Measurements from ENCODE around the gene VPS36.
"Not testable (repeated sequence)": the region's sequence is repeated elsewhere in the genome, so short reads cannot be mapped to it uniquely, and the experiment has no call there.

Gene VPS36

DNA sequence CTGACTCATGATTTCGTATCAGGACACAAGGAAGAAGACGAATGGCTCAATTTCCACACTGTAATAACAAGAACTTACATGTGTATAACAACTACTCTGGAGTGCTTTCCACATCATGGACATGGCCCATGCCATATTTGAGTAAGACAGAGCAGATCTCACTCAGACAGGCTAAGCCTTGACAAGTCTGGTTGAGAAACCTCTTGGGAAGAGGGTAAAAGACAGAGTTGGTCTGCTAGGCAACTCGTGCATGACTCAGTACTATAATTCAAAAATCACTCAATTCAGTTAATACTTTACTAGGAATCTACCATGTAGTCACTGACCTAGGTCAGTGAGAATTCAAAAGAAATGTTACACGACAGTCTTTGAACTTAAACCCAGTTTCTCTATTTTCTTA is 38.8 kb downstream of the VPS36 start:
- Mint-ChIP-seq H3K4me1 (ENCODE audit: low read depth) (peaks cover 5% of the 10 kb centered on the region), H3K27ac (no peak overlapping the region), H3K36me3 (ENCODE audit: low read depth) (peaks cover 37% of the 10 kb centered on the region), H3K9me3 (no peaks in the 10 kb centered on the region), H3K4me3 (no peak overlapping the region), H3K27me3 (ENCODE audit: low read depth) (no peaks in the 10 kb centered on the region)
- no peak for DNase-seq (ENCODE audit: low spot score)

DNA sequence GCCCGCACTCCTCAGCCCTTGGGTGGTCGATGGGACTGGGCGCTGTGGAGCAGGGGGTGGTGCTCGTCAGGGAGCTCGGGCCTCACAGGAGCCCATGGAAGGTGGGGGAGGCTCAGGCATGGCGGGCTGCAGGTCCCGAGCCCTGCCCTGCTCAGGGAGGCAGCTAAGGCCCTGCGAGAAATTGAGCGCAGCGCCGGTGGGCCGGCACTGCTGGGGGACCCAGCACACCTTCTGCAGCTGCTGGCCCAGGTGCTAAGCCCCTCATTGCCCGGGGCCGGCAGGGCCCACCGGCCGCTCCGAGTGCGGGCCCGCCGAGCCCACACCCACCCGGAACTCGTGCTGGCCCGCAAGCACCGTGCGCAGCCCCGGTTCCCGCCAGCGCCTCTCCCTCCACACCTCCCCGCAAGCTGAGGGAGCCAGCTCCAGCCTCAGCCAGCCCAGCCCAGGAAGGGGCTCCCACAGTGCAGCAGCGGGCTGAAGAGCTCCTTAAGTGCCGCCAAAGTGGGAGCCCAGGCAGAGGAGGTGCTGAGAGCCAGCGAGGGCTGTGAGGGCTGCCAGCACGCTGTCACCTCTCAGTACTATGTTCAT is 42.3 kb downstream of the VPS36 start:
- not testable (repeated sequence) for H3K4me3 Mint-ChIP-seq; H3K9me3 Mint-ChIP-seq; DNase-seq (ENCODE audit: low spot score); H3K27ac Mint-ChIP-seq
- Mint-ChIP-seq H3K4me1 (ENCODE audit: low read depth) (peaks cover 14% of the 10 kb centered on the region), H3K27me3 (ENCODE audit: low read depth) (peaks cover 15% of the 10 kb centered on the region), H3K36me3 (ENCODE audit: low read depth) (peaks cover 17% of the 10 kb centered on the region)

DNA sequence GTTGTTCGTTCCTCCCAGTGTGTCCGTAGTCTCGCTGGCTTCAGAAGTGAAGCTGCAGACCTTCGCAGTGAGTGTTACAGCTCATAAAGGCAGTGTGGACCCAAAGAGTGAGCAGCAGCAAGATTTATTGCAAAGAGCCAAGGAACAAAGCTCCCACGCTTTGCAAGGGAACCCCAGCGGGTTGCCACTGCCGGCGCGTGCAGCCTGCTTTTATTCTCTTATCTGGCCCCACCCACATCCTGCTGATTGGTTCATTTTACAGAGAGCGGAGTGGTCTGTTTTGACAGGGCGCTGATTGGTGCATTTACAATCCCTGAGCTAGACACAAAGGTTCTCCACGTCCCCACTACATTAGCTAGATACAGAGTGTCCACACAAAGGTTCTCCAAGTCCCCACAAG is 43.0 kb downstream of the VPS36 start:
- peaks cover 14% of the 10 kb centered on the region for H3K36me3 Mint-ChIP-seq (ENCODE audit: low read depth)
- not testable (repeated sequence) for H3K4me3 Mint-ChIP-seq; H3K27ac Mint-ChIP-seq; DNase-seq (ENCODE audit: low spot score); H3K9me3 Mint-ChIP-seq
- peaks cover 22% of the 10 kb centered on the region for H3K27me3 Mint-ChIP-seq (ENCODE audit: low read depth)
- H3K4me1 Mint-ChIP-seq (ENCODE audit: low read depth): peaks cover 14% of the 10 kb centered on the region

DNA sequence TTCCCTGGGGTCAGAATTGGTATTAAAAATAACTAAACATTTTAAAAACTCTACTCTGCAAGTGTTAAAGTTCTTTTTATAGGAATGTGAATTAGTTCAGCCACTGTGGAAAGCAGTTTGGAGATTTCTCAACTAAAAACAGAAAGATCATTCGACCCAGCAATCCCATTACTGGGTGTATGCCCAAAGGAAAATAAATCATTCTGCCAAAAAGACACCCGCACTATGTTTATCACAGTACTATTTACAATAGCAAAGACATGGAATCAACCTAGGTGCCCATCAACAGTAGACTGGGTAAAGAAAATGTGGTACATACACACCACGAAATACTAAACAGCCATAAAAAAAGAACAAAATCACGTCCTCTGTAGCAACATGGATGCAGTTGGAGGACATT is 43.8 kb downstream of the VPS36 start:
- Mint-ChIP-seq H3K4me1 (ENCODE audit: low read depth) (peaks cover 11% of the 10 kb centered on the region), H3K4me3 (peak overlapping the region; percentile 45), H3K27ac (no peak overlapping the region), H3K9me3 (no peaks in the 10 kb centered on the region), H3K27me3 (ENCODE audit: low read depth) (peaks cover 26% of the 10 kb centered on the region), H3K36me3 (ENCODE audit: low read depth) (peaks cover 10% of the 10 kb centered on the region)
- no peak for DNase-seq (ENCODE audit: low spot score)

DNA sequence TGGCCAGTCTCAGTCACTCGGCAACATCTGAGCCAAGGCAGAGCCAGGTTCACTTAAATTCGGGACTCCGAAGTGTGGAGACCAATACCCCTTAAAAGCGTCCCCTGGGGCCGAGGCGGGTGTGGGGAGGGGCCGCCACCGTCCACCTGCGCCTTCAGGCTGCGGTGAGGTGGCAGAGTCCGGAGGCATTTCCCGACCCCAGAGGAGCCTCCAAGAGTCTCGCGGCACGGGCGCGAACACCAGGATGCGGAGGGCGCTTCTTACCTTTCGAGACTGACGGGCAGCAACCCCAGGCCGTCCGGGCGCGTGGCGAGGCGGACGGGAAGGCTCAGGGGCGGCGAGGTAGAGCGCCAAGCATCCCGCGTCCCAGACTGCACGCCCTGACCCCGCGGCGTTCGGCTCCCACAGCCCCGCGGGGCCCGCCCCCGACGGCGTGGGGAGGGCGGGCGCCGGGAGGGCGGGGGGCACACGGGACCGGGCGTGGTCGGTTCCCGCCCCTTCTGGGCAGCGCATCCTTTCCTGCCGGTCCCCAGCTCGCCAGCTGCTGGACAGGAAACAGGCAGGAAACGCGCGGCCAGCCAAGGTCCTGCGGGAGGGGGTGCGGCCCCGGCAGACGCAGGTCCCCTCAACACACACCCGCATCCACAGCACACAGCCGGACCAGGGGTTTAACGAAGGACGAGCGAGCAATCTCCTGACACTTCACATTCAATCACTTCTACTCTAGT is 44.5 kb downstream of the VPS36 start, which contains the start of gene THSD1:
TSS of gene THSD1 (minus strand) at position 406 of the 728 bp plus-strand sequence. CDS start 3,572 bp downstream, outside the sequence.
- no peak within 1 kb of the TSS for H3K27ac Mint-ChIP-seq
- no peak for DNase-seq (ENCODE audit: low spot score)
- H3K4me1 Mint-ChIP-seq (ENCODE audit: low read depth): peaks cover 11% of the 10 kb centered on the region
- H3K27me3 Mint-ChIP-seq (ENCODE audit: low read depth): peaks cover 26% of the 10 kb centered on the region
- H3K4me3 Mint-ChIP-seq: peak within 1 kb of the TSS; percentile 74
- no peaks in the 10 kb centered on the region for H3K9me3 Mint-ChIP-seq
- peaks cover 6% of the 10 kb centered on the region for H3K36me3 Mint-ChIP-seq (ENCODE audit: low read depth)

DNA sequence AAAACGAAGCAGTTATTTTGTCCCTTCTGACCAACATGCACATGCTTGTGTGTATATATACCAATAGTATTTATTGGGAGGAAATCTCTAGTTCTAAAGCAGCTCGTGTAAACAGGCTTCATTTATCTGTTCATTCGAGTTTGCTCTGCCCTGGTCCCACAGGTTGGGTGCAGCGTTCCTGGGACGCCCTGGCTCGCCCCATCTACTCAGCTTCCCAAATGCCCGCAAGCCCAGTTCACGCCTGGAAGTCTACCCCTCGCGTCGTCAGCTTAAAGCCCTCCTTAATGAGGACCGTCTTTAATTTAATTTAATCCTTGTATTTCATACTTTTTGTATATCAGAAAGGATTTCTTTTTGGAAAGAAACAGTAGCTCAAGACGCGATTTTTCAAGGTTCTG is 45.1 kb downstream of the VPS36 start:
- no peak overlapping the region for H3K27ac Mint-ChIP-seq

DNA sequence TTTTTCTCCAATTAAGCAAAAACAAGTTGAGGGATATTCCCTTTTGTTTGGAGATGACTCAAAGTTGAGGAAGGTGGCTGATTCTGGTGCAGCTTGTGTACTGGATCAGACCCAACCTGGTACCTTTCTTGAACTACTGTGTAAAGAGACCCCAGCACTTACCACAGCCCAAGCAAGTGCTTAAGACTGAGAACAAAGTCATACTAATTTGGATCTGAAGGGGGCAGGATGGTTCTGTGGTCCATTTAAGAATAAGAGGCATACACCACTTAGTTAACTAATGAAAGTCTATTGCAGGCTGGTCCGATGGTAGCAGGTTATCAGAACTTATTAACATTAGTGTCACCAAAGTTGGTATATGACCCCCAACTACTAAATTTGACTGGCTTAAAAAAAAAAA is 50.7 kb downstream of the VPS36 start:
- peaks cover 22% of the 10 kb centered on the region for H3K27me3 Mint-ChIP-seq (ENCODE audit: low read depth)

More for the DNA sequence above, 45.1 kb downstream of the VPS36 start:
- no peaks in the 10 kb centered on the region for H3K9me3 Mint-ChIP-seq
- H3K4me3 Mint-ChIP-seq: peak overlapping the region; percentile 74
- H3K27me3 Mint-ChIP-seq (ENCODE audit: low read depth): peaks cover 26% of the 10 kb centered on the region
- no peak for DNase-seq (ENCODE audit: low spot score)
- peaks cover 6% of the 10 kb centered on the region for H3K36me3 Mint-ChIP-seq (ENCODE audit: low read depth)
- H3K4me1 Mint-ChIP-seq (ENCODE audit: low read depth): peaks cover 13% of the 10 kb centered on the region

DNA sequence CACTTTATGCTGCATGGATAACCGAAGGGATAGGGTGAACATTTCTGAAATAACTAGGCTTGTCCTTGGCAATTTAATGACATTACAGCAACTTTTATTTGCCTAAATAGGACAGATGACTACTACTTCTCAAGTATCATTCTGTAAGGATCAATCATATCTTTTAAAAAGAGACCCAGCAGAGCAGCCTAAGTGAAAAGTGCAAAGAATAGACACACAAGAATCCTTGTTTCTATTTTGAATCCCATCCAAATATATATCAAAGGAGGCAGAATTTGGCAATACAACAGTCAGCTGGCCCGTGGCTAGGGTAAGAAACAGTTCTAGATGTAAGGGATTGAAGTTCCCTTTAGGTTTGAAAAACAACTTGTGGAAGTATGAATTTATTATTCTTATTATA is 51.4 kb downstream of the VPS36 start:
- DNase-seq (ENCODE audit: low spot score): no peak
- no peak overlapping the region for H3K4me3 Mint-ChIP-seq
- H3K36me3 Mint-ChIP-seq (ENCODE audit: low read depth): no peaks in the 10 kb centered on the region
- H3K4me1 Mint-ChIP-seq (ENCODE audit: low read depth): peaks cover 2% of the 10 kb centered on the region
- H3K9me3 Mint-ChIP-seq: no peaks in the 10 kb centered on the region
- H3K27ac Mint-ChIP-seq: no peak overlapping the region
- peaks cover 16% of the 10 kb centered on the region for H3K27me3 Mint-ChIP-seq (ENCODE audit: low read depth)

More for the DNA sequence above, 50.7 kb downstream of the VPS36 start:
- Mint-ChIP-seq H3K4me1 (ENCODE audit: low read depth) (peaks cover 7% of the 10 kb centered on the region), H3K9me3 (no peaks in the 10 kb centered on the region), H3K36me3 (ENCODE audit: low read depth) (no peaks in the 10 kb centered on the region), H3K27ac (no peak overlapping the region), H3K4me3 (no peak overlapping the region)
- no peak for DNase-seq (ENCODE audit: low spot score)

DNA sequence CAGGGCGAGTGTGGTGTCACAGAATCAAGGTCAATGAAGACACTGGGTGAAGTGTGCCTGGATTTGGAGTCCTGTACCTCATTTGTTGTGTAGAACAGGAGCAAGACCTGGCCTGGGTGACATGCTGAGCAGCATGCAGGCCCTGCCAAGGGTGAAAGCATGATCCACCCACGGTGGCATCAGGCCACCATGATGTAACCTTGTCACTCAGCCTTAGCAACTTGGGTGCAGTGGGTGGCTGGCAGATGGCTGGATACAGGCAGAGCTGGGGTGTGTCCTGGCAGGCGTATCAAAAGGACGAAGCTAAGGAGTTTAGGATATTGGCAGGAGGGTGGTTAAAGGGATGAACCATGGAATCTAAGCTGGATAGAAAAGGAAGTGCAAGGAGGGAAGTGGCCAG is 54.7 kb downstream of the VPS36 start:
- Mint-ChIP-seq H3K27ac (no peak overlapping the region), H3K4me1 (ENCODE audit: low read depth) (peaks cover 2% of the 10 kb centered on the region), H3K36me3 (ENCODE audit: low read depth) (no peaks in the 10 kb centered on the region), H3K9me3 (no peaks in the 10 kb centered on the region), H3K4me3 (no peak overlapping the region), H3K27me3 (ENCODE audit: low read depth) (peaks cover 5% of the 10 kb centered on the region)
- DNase-seq (ENCODE audit: low spot score): no peak

DNA sequence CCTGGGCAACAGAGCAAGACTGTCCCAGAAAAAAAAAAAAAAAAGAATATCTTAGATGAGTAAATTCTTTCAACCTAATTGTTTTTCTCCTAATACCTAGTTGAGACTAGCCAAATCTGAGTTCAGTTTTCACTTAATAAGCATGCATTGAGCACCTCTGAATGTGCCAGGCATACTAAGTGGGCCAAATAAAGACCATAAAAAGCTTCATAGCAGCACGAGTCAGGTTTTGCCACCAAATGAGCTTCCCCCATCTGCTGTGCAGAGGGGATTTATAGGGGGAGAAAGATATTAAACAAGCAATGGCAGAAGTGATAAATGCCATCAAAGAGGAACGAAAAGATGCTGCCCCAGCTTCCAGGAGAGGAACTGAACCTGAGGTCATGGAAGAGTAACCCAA is 55.8 kb downstream of the VPS36 start:
- DNase-seq (ENCODE audit: low spot score): no peak
- no peak overlapping the region for H3K4me3 Mint-ChIP-seq
- peaks cover 3% of the 10 kb centered on the region for H3K27me3 Mint-ChIP-seq (ENCODE audit: low read depth)
- H3K4me1 Mint-ChIP-seq (ENCODE audit: low read depth): no peaks in the 10 kb centered on the region
- H3K9me3 Mint-ChIP-seq: no peaks in the 10 kb centered on the region
- H3K27ac Mint-ChIP-seq: no peak overlapping the region
- H3K36me3 Mint-ChIP-seq (ENCODE audit: low read depth): no peaks in the 10 kb centered on the region

DNA sequence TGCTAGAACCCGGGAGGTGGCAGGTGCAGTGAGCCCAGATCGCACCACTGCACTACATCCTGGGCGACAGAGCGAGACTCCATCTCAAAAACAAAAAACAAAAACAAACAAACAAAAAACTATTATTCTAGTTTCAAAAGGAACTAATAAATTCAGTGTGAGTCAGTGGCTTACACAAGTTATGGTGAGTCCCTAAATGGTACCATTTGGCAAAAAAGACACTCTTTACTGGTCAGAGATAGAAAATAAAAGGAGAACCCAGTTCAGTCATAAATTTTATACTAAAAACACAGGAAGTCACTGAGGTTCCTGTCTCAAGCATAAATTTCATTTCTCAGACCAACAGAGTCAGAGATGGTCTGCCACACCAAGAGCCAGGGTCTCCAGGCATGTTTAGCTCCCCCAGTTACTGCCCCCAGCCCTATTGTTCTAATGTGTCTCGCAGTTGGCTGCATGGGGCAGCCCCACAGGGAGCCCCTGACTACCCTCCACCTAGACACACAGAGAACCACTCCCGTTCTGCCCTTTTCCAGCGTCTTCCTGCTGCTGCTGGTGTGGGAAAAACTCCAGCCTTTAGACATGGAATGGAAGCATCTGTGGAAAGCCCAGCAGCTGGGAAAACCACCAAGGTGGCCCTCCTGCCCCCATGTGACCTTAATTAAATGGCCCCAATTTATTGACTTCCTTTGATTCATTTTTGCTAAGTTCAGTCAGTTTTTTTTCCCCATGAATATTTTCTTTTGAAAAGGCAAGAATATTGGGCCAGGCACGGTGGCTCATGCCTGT is 56.7 kb downstream of the VPS36 start:
- no peaks in the 10 kb centered on the region for H3K4me1 Mint-ChIP-seq (ENCODE audit: low read depth)
- H3K9me3 Mint-ChIP-seq: no peaks in the 10 kb centered on the region
- no peak for DNase-seq (ENCODE audit: low spot score)
- H3K36me3 Mint-ChIP-seq (ENCODE audit: low read depth): no peaks in the 10 kb centered on the region
- no peak overlapping the region for H3K27ac Mint-ChIP-seq
- peaks cover 3% of the 10 kb centered on the region for H3K27me3 Mint-ChIP-seq (ENCODE audit: low read depth)
- no peak overlapping the region for H3K4me3 Mint-ChIP-seq

DNA sequence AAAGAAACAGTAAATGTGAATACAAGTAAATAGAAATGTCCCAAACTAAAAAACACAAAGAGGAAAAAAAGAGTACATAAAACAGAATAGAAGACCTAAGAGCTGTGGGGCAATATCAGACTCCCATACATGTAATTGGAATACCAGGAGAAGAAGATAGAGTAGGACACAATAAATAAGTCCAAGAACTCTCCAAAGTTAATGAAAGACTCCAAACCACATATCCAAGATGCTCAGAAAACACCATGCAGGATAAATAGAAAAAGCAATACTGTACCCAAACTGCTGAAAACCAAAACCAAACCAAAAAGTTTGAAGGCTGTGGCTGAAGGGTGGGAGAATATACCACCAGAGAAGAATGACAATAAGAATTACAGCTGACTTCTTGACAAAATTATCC is 62.7 kb downstream of the VPS36 start:
- H3K36me3 Mint-ChIP-seq (ENCODE audit: low read depth): no peaks in the 10 kb centered on the region
- no peaks in the 10 kb centered on the region for H3K27me3 Mint-ChIP-seq (ENCODE audit: low read depth)
- no peaks in the 10 kb centered on the region for H3K9me3 Mint-ChIP-seq
- no peak for DNase-seq (ENCODE audit: low spot score)
- H3K4me3 Mint-ChIP-seq: no peak overlapping the region
- H3K27ac Mint-ChIP-seq: no peak overlapping the region
- no peaks in the 10 kb centered on the region for H3K4me1 Mint-ChIP-seq (ENCODE audit: low read depth)

DNA sequence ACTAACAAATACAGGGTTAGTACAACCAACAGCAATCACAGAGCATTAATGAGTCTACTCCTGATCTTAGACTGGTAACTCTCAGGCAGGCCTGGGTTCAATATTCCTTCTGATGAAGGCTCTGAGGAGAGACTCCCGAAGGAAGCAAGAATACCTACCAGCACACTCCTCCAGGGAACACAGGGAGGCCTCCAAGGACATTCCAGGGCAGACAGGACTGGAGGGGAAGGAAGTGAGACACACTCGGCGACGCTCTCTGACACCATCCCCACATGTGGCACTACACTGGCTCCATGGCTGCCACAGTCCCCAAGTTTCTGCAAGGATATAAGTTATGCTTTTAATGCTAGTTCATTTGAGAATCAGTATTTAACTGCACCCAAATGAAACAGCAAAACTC is 64.6 kb downstream of the VPS36 start:
- Mint-ChIP-seq H3K27me3 (ENCODE audit: low read depth) (no peaks in the 10 kb centered on the region), H3K4me3 (no peak overlapping the region), H3K27ac (no peak overlapping the region), H3K36me3 (ENCODE audit: low read depth) (no peaks in the 10 kb centered on the region), H3K4me1 (ENCODE audit: low read depth) (no peaks in the 10 kb centered on the region), H3K9me3 (no peaks in the 10 kb centered on the region)
- no peak for DNase-seq (ENCODE audit: low spot score)

DNA sequence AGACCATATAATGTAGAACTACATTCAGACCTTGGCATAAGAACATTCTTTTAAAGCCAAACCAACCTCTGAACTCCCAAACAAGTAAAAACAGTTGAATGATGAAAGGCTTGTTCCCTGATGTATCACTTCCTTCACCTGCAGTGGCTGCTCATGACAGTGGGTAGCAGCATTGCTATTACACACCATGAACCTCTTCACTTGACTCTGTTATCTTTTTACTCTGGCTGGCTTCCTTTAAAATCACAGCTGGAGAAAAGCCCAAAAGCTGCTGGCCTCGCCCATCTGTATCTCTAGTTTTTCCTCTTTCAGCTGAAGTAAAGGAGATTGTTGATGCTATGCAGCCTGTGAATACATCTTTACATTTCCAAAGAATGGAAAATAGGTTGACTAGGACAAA is 67.1 kb downstream of the VPS36 start:
- H3K4me1 Mint-ChIP-seq (ENCODE audit: low read depth): no peaks in the 10 kb centered on the region
- no peak overlapping the region for H3K27ac Mint-ChIP-seq
- H3K4me3 Mint-ChIP-seq: no peak overlapping the region
- DNase-seq (ENCODE audit: low spot score): no peak
- H3K36me3 Mint-ChIP-seq (ENCODE audit: low read depth): no peaks in the 10 kb centered on the region
- no peaks in the 10 kb centered on the region for H3K27me3 Mint-ChIP-seq (ENCODE audit: low read depth)
- H3K9me3 Mint-ChIP-seq: no peaks in the 10 kb centered on the region
